BE2C (cell line): ENCODE measurements around the gene ACR.

Experiments
- DNase-seq: peaks from one replicate; pipeline ENCODE4 v3.0.0-alpha.2; 2020
- H3K27me3 ChIP-seq: fragments of 250-450 bp; sonication (Bioruptor Pico); 2 replicates; pipeline ENCODE4 v1.5.1; 2020; ENCODE audit warnings: mild to moderate bottlenecking
- H3K36me3 ChIP-seq: fragments of 250-450 bp; sonication (Bioruptor Pico); 2 replicates; pipeline ENCODE4 v1.5.1; 2020; ENCODE audit warnings: mild to moderate bottlenecking
- H3K4me1 ChIP-seq: fragments of 250-450 bp; sonication (Bioruptor Pico); 2 replicates; pipeline ENCODE4 v1.5.1; 2020
- H3K4me3 ChIP-seq: 2 replicates; pipeline ENCODE4 v1.5.1; 2011; ENCODE audit warnings: low read depth, low read length
- H3K9me3 ChIP-seq: fragments of 250-450 bp; sonication (Bioruptor Pico); 2 replicates; pipeline ENCODE4 v1.5.1; 2020
- CTCF ChIP-seq: IDR thresholded peaks from 2 replicates; pipeline ENCODE4 v1.5.1; 2012; ENCODE audit warnings: mild to moderate bottlenecking, low read depth, low read length

The ACR gene

GRCh38 chr22:50701076-50701419, 37.0 kb upstream of the ACR start:
- no peak for TF ChIP-seq CTCF
- Histone ChIP-seq H3K27me3 (peaks cover 16% of the 10 kb centered on the region), H3K4me1 (peaks cover 12% of the 10 kb centered on the region), H3K9me3 (no peaks in the 10 kb centered on the region), H3K4me3 (no peak overlapping the region), H3K36me3 (no peaks in the 10 kb centered on the region)
- peak; percentile 6 for DNase-seq

- peak; percentile 3 for DNase-seq
- Histone ChIP-seq H3K36me3 (no peaks in the 10 kb centered on the region), H3K27me3 (peaks cover 10% of the 10 kb centered on the region), H3K4me3 (no peak overlapping the region), H3K9me3 (no peaks in the 10 kb centered on the region), H3K4me1 (peaks cover 12% of the 10 kb centered on the region)
- no peak for TF ChIP-seq CTCF
Observed at GRCh38 chr22:50701428-50702154, 36.4 kb upstream of the ACR start.

DNA sequence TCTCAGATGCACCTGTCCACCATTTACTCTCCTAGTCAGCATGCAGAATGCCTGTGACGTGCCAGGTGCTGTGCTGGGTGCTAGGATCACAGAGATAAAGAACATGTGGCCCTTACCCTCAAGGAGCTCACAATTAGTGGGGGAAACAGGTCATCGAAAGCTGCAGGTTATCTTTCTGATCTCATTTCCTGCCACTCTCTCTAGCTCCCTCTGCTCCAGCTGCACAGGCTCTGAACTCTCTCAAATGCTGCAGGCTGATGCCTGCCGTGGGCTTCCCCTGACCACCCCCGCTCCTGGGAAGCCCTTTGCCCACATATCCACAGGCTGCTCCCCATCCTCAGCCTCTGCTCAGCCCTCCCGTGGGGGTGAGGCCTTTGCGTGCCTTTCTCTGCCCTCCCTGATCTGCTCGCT, 35.7 kb upstream of the ACR start:
- peaks cover 6% of the 10 kb centered on the region for H3K27me3 ChIP-seq
- H3K4me1 ChIP-seq, result peaks cover 12% of the 10 kb centered on the region
- no peaks in the 10 kb centered on the region for H3K36me3 ChIP-seq
- TF ChIP-seq CTCF, result no peak
- H3K4me3 ChIP-seq, result no peak overlapping the region
- no peaks in the 10 kb centered on the region for H3K9me3 ChIP-seq
- peak; percentile 5 for DNase-seq

DNA sequence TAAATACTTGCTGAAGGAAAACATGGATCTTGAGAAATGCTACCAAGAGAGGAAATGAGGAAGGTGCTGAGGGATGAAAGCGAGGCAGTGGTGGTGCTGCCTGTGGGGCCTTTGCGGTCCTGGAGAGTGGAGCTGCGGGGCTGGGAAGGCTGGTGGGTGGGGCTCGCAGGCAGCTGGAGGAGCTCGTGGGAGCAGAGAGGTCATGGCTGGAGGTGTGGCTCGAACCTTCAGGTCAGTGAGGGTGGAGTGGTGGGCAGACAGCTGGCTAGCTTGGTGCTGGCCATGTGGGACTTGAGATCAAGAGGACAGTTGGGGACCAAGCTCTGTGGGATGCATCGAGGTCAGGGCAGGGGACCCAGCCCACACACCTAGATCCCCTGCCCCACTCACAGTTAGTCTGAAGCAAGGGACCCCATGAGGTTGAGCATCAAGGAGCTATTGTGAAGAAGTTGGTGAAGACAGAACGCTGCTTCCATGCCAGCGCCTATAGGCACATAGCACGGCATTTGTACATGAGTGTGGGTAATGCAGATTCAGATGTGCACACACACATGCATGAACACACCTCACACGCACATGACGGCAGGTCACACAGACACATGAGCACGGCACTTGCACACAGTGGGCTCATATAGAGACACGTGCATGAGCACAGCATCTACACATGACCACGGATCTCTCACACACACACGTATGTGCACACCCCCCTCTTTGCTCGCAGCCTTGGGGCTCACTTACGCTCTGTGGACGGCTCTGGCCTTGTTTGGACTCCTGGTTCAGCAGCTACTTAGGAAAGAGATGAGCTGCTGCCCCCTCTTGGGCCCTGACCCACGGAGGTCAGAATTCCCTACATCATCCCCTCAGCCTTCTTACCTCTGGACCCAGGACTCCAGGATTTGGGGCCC, 34.9 kb upstream of the ACR start:
- no peaks in the 10 kb centered on the region for H3K36me3 ChIP-seq
- no peak for TF ChIP-seq CTCF
- no peaks in the 10 kb centered on the region for H3K9me3 ChIP-seq

DNA sequence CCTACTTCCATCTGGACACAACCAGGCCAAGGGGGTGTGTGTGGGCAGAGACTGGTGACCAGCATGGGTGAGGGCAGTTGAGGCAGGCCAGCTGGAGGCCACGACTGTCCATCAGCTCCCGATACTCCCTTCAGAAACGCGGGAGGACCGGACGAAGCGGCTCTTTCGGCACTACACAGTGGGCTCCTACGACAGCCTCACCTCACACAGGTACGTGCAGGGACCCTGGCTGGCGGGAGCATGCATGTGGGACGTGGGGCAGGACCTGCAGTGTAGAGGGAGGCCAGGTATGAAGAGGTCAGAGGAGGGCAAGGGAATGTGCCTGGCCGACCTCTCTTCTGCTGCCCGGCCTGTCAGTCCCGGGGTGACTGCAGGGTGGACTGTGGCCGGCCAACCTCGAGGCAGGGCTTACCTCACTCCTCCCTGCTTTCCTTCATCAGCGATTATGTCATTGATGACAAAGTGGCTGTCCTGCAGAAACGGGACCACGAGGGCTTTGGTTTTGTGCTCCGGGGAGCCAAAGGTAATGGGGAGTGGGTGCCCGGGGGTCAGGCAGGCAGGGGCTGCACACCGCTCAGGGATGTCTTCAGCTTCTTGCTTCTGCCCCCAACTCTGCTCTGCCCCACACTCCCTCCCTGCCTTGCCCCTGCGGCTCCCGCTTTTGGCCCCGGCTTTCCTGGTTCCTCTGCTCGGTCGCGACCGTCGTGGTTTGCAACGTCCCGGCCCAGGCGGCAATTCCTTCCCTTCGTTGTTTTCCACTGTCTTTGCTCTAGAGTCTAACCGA, 34.1 kb upstream of the ACR start:
- no peaks in the 10 kb centered on the region for H3K36me3 ChIP-seq
- no peak overlapping the region for H3K4me3 ChIP-seq
- no peaks in the 10 kb centered on the region for H3K27me3 ChIP-seq
- TF ChIP-seq CTCF, result no peak
- no peaks in the 10 kb centered on the region for H3K9me3 ChIP-seq
- peaks cover 12% of the 10 kb centered on the region for H3K4me1 ChIP-seq
- peak; percentile 4 for DNase-seq

More for the DNA sequence above, 34.9 kb upstream of the ACR start:
- Histone ChIP-seq H3K4me3 (no peak overlapping the region), H3K4me1 (peaks cover 12% of the 10 kb centered on the region), H3K27me3 (peaks cover under 1% of the 10 kb centered on the region)
- peak; percentile 3 for DNase-seq
